SIG-M5 treated with dmso at 0.1 percent for 504 hours (cell line): ENCODE measurements around the gene NPPC.
"Not testable (repeated sequence)": the region's sequence is repeated elsewhere in the genome, so short reads cannot be mapped to it uniquely, and the experiment has no call there.

Source experiments
- DNase-seq: peaks from one replicate; lab custom pipeline; 2025; ENCODE audit not compliant: unreplicated experiment; lab: John Stamatoyannopoulos, UW

The NPPC gene, protein sequence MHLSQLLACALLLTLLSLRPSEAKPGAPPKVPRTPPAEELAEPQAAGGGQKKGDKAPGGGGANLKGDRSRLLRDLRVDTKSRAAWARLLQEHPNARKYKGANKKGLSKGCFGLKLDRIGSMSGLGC

GRCh38 chr2:231926180-231926741 is at the start of gene NPPC:
Gene NPPC, minus strand, starts transcription at chr2:231926396. Its CDS starts 147 bp downstream, at chr2:231926249.
- DNase-seq, result peak; percentile 64

- DNase-seq, result no peak
Measured at GRCh38 chr2:231975001-231975400, 48.8 kb upstream of the NPPC start.

- DNase-seq, result no peak
Measured at GRCh38 chr2:231970461-231970860, 44.3 kb upstream of the NPPC start.

GRCh38 chr2:231968820-231969219 is 42.6 kb upstream of the NPPC start:
- DNase-seq, result no peak

DNA sequence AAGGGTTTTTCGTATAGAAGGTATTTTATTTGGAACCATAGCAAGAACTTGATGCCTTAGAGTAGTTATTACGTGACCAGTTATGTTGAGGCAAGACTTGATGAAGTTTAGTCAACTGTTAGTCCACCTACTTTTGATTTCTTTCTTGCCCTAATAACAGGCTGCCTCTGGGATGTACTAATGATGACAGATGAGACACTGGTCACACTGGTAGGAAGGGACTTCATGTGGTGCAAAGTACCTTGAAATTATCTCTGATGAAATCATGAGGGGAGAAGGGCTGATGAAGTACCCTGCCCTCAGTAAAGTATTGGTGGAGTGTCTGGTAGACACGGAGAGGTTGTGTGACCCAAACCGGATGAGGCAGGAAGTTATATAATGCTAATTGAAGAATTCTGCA is 40.7 kb upstream of the NPPC start:
- no peak for DNase-seq

GRCh38 chr2:231965102-231965501 is 38.9 kb upstream of the NPPC start:
- peak; percentile 50 for DNase-seq

- DNase-seq, result peak; percentile 70
Measured at GRCh38 chr2:231961349-231962166, 35.4 kb upstream of the NPPC start, which contains the start of gene DIS3L2. Gene DIS3L2, plus strand, starts transcription at chr2:231961713. Its CDS starts 53,215 bp downstream, at chr2:232014928.

DNA sequence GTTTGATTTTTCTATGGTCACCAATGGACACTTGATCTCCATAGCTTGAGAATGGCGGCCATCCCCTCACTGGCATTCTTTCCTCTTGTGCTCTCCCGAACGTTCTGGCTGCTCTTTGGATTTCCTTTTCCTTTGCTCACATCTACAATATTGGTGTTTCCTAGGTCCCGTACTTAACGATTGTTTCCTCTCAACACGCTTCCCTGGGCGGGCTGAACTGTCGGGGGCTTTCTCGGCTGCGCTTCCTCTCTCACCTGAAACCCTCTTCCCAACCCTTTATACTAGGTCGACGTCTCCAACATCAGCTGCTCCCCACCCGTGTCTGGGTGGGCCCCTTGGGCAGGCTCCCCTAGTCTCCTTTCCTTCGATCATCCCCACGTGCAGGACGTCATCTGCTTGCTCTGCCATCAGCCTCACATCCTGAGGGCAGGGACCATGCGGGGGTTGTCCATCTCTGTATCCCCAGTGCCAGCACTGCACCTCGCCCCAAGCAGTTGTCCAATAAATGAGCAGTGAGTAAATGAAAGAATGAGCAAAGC is 34.7 kb upstream of the NPPC start:
- DNase-seq, result no peak

DNA sequence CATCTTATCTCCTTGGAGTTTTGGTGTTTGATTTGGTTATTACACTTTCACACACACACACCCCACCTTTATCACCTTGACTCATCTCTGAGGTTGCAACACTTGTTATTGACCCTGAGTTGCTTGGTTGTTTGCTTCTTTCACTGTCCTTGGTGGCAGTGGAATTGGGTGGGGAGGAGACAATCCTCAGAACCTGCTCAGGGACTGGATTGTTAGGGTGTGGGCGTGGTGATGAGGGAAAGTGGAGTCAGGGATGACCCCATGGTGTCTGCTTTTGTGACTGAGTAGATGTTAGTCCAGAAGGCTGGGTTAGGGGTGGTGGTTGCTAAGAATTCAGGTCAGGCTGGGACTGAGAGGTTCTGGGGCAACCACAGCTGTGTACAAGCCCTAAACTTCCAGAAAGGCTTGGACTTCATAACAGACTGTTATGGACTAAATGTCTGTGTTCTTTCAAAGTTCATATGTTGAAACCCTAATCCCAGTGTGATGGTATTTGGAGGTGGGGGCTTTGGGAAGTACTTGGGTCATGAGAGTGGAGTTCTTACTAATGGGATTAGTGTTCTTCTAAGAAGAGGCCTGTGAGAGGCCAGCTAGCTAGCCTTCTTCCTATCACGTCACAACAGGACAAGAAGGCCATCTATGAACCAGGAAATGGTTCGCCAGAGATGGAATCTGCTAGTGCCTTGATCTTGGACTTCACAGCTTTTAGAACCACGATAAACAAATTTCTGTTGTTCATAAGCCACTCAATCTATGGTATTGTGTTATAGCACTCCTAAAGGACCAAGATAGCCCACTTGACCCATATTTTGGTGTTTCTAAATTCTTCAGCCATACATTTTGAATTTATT is 31.9 kb upstream of the NPPC start:
- DNase-seq, result no peak

DNA sequence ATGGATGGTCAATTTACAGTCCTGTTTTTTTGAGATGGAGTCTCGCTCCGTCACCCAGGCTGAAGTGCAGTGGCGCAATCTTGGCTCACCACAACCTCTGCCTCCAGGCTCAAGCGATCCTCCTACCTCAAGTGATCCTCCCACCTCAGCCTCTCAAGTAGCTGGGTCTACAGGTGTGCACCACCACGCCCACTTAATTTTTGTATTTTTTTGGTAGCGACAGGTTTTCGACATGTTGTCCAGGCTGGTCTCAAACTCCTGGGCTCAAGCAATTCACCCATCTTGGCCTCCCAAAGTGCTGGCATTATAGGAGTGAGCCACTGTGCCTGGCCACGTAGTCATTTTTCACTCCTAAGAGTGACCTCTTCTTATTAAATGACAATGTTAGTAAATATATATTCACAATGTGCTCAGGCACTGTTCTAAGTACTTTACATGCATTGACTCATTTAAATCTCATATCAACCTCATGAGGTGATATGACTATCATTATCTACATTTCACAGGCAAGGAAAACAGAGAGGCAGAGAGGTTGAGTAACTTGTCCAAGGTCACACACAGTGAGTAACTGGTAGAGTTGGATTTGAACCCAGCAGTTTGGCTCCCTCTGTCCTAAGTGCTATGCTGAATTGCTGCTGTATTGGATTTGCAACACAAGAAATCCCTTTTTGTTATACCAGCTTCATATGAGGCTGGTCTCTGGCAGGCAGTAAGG is 29.7 kb upstream of the NPPC start:
- no peak for DNase-seq

DNA sequence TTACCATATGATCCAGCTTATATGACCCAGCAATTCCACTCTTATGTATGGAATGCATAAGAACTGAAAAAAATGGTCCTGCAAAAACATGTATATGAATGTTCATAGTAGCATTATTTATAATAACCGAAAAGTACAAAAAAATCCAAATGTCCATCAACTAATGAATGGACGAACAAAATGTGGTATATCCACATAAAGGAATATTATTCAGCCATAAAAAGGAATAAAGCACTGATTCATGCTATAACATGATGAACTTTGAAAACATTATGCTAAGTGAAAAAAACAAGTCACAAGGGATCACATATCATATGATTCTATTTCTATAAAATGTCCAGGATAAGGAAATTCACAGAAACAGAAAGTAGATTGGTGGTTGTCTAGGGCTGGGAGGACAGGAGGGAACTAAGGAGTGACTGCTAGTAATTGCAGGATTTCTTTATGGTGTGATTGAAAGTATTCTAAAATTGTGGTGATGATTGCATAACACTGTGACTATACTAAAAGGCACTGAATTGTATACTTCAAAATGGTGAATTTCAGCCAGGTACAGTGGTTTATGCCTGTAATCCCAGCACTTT is 25.3 kb upstream of the NPPC start:
- DNase-seq, result no peak

GRCh38 chr2:231947694-231948093 is 21.5 kb upstream of the NPPC start:
- no peak for DNase-seq

- DNase-seq, result not testable (repeated sequence)
Measured at GRCh38 chr2:231947112-231947511, 20.9 kb upstream of the NPPC start.

- DNase-seq, result no peak
Measured at GRCh38 chr2:231946241-231946814, 20.1 kb upstream of the NPPC start.

GRCh38 chr2:231942180-231942579 is 16.0 kb upstream of the NPPC start:
- no peak for DNase-seq

DNA sequence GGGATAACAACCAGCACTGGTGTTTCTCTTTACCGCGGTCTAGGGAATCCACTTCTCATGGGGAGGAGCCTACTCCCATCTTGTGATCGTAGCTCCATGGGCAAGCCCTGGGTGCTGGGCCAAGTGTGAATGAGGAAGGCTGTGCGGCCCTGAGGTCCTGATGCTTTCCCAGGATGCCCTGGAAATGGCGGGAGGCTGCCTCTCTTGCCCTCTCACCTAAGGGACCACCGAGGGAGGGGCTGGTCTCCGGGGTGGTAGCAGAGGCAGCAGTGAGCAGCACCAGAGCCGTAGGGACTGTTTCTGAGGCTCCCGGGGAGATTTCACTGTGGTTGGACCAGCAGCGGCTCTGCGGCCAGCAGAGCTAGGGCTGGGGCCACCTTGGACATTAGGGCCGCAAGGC is 15.5 kb upstream of the NPPC start:
- no peak for DNase-seq

DNA sequence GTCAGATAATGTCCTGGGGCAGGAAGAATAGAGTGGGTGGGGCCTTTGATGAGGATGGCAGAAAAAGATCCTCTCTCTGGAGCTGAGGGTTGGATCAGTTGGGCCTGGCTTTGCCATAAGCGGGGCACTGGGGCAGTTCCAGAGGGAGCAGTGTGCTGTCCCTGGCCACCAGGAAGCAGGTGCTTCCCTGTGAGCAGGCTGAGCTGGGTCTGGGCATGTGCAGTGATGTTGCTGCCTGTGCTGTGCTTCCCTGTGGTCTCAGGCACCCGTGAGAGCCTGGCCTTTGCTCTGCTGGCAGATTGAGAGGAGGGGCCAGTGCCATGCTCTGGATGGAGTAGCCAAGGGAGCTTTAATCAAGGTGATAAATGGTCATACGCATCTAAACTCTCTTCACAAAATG is 14.6 kb upstream of the NPPC start:
- no peak for DNase-seq

- no peak for DNase-seq
Measured at GRCh38 chr2:231939022-231939421, 12.8 kb upstream of the NPPC start.

DNA sequence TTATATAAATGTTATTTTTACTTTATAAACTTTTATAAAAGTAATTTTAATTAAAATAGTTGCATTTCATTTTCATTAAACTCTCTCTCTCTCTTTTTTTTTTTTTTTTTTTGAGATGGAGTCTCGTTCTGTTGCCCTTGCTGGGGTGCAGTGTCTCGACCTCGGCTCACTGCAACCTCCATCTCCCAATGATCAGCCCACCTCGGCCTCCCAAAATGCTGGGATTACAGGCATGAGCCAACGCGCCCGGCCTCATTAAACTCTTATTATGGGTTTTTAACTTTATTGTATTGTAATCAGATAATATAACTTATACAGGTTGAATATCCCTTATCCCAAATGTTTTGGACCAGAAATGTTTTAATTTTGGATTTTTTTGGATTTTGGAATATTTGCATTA is 10.9 kb upstream of the NPPC start:
- DNase-seq, result no peak

- no peak for DNase-seq
Measured at GRCh38 chr2:231936491-231936890, 10.3 kb upstream of the NPPC start.
